GM12878 (cell line): ENCODE results near the gene CD58. TPM values are rescaled to one million over a fixed set of nuclear protein-coding genes. Genes with fewer than 3 reads are reported as not detected.
"Not testable (repeated sequence)": the region's sequence is repeated elsewhere in the genome, so short reads cannot be mapped to it uniquely, and the experiment has no call there.

Source experiments
- ATAC-seq: fragments of 200-7000 bp; cut with Tn5 transposase; 3 replicates; pipeline ENCODE4 v1.9.1; 2020; ENCODE audit warnings: mild to moderate bottlenecking, moderate library complexity
- BruUV-seq: library from RNA; stranded (reverse); fragments of 400-500 nt; replicated peaks from 2 replicates; lab custom pipeline; 2021; lab: Mats Ljungman, UMichigan
- CTCF ChIA-PET: fragments of 300-600 bp; sonication (Branson Sonifier 250); formaldehyde crosslinking; extraction: SDS; loops from one replicate; lab custom pipeline; 2021; ENCODE audit warnings: inconsistent platforms; lab: Yijun Ruan, JAX
- POLR2A ChIA-PET: fragments of 350-600 bp; formaldehyde crosslinking; extraction: SDS; loops from one replicate; lab custom pipeline; 2021; ENCODE audit warnings: inconsistent platforms; lab: Charles Lee
- RAD21 ChIA-PET: fragments of 300-600 bp; sonication (Branson Sonifier 250); formaldehyde crosslinking; loops from one replicate; lab custom pipeline; 2023; ENCODE audit warnings: antibody characterized with exemption; ENCODE audit not compliant: unreplicated experiment; lab: Charles Lee
- SMC1A ChIA-PET: fragments of 300-600 bp; sonication (Branson Sonifier 250); formaldehyde crosslinking; loops from one replicate; lab custom pipeline; 2023; ENCODE audit not compliant: unreplicated experiment, uncharacterized antibody; lab: Charles Lee
- DNase-seq: peaks from one replicate; pipeline ENCODE4 v3.0.0-alpha.2; 2011; ENCODE audit warnings: low read depth, low spot score
- FAIRE-seq: peaks from 3 replicates; lab custom pipeline; 2011; peaks lifted over from hg19 to GRCh38; lab: Jason Lieb, UNC
- H2AFZ ChIP-seq: 2 replicates; pipeline ENCODE4 v1.6.0; 2011; ENCODE audit warnings: low read depth, low read length, control low read depth; ENCODE audit not compliant: control insufficient read depth
- H3K27ac ChIP-seq: 2 replicates; pipeline ENCODE4 v1.5.1; 2011; ENCODE audit warnings: control low read depth; ENCODE audit not compliant: control insufficient read depth, insufficient read depth
- H3K27me3 ChIP-seq, 2 experiments: replicated peaks in 1 of 2; 2 replicates each; pipeline versions ENCODE4 v1.6.0 to v1.6.1; 2011; ENCODE audit warnings: low read length in 1 of 2; ENCODE audit not compliant: control insufficient read depth in 2 of 2, insufficient read depth in 2 of 2
- H3K36me3 ChIP-seq, 2 experiments: 2 replicates each; pipeline ENCODE4 v1.5.1; 2011; ENCODE audit warnings: low read length in 1 of 2; ENCODE audit not compliant: control insufficient read depth in 2 of 2, insufficient read depth in 2 of 2
- H3K4me1 ChIP-seq: 2 replicates; pipeline ENCODE4 v1.6.1; 2011; ENCODE audit warnings: mild to moderate bottlenecking, low read length, moderate library complexity, mixed read lengths; ENCODE audit not compliant: control insufficient read depth, insufficient read depth
- H3K4me2 ChIP-seq: 2 replicates; pipeline ENCODE4 v1.6.0; 2011; ENCODE audit warnings: control low read depth; ENCODE audit not compliant: control insufficient read depth, insufficient read depth
- H3K4me3 ChIP-seq: fragments of 200-600 bp; sonication (generic); 2 replicates; pipeline ENCODE4 v1.5.1; 2016
- H3K79me2 ChIP-seq: 2 replicates; pipeline ENCODE4 v1.6.0; 2011; ENCODE audit warnings: low read length; ENCODE audit not compliant: control insufficient read depth, insufficient read depth
- H3K9ac ChIP-seq: 2 replicates; pipeline ENCODE4 v1.8.0; 2011; ENCODE audit warnings: low read length, control low read depth, mixed read lengths; ENCODE audit not compliant: control insufficient read depth, insufficient read depth
- H3K9me3 ChIP-seq: replicated peaks from 3 replicates; pipeline ENCODE4 v1.5.1; 2011; ENCODE audit warnings: mild to moderate bottlenecking, low read length; ENCODE audit not compliant: control insufficient read depth, insufficient read depth
- H4K20me1 ChIP-seq: 2 replicates; pipeline ENCODE4 v1.6.0; 2011; ENCODE audit not compliant: control insufficient read depth, insufficient read depth
- BCLAF1 ChIP-seq: fragments of 450-650 bp; IDR thresholded peaks from 2 replicates; pipeline ENCODE4 v1.6.1; 2017; ENCODE audit warnings: antibody characterized with exemption, mild to moderate bottlenecking, moderate library complexity
- CHD2 ChIP-seq: IDR thresholded peaks from 2 replicates; pipeline ENCODE4 v1.6.1; 2011; ENCODE audit warnings: low read depth, low read length, improper control_type of control experiment, borderline replicate concordance
- EGR1 ChIP-seq, 2 experiments: IDR thresholded peaks; 1 replicate in 1 of 2; 2 replicates in 1 of 2; pipeline ENCODE4 v1.6.1; 2011 to 2012; ENCODE audit warnings: low read depth in 2 of 2, low read length in 2 of 2, borderline replicate concordance in 1 of 2, mild to moderate bottlenecking in 1 of 2, moderate library complexity in 1 of 2
- GATAD2B ChIP-seq: fragments of 450-650 bp; conservative IDR thresholded peaks from 2 replicates; pipeline ENCODE4 v1.6.1; 2017; ENCODE audit warnings: low read depth, mild to moderate bottlenecking, moderate library complexity
- MEF2B ChIP-seq: fragments of 450-650 bp; IDR thresholded peaks from 2 replicates; pipeline ENCODE4 v1.6.1; 2018; ENCODE audit warnings: mild to moderate bottlenecking, moderate library complexity; ENCODE audit not compliant: partially characterized antibody, poor library complexity, severe bottlenecking
- MTA2 ChIP-seq: fragments of 450-650 bp; IDR thresholded peaks from 2 replicates; pipeline ENCODE4 v1.6.1; 2016; ENCODE audit warnings: low read depth, mild to moderate bottlenecking, moderate library complexity
- SMARCA5 ChIP-seq: fragments of 450-650 bp; IDR thresholded peaks from 2 replicates; pipeline ENCODE4 v1.6.1; 2017; ENCODE audit warnings: mild to moderate bottlenecking
- SUZ12 ChIP-seq: fragments of 200-600 bp; sonication (generic); IDR thresholded peaks from one replicate; pipeline ENCODE4 v1.6.1; 2018; ENCODE audit warnings: antibody characterized with exemption, mild to moderate bottlenecking; ENCODE audit not compliant: unreplicated experiment
- ZNF384 ChIP-seq: IDR thresholded peaks from 2 replicates; pipeline ENCODE4 v1.6.1; 2012; ENCODE audit warnings: low read depth, mild to moderate bottlenecking, low read length, improper control_type of control experiment, borderline replicate concordance
- WGBS: methylation state at CpG from one replicate; pipeline ENCODE4 v1.1.6; 2016; ENCODE audit warnings: low lambda C conversion rate; ENCODE audit not compliant: insufficient replicate concordance, insufficient coverage; ENCODE audit errors: missing lambda C conversion rate; 5-methylcytosine and 5-hydroxymethylcytosine counted together
- in situ Hi-C: fragments of 300-500 bp; cut with MboI; formaldehyde crosslinking; loops from 9 replicates; pipeline ENCODE4 v1.14.3; 2018; ENCODE audit warnings: mixed read lengths
- intact Hi-C: fragments of 100-400 bp; cut with micrococcal nuclease; formaldehyde crosslinking; loops from one replicate; pipeline ENCODE4 v1.14.2; 2022; ENCODE audit not compliant: unreplicated experiment
- polyA plus RNA-seq, 11 experiments: library from polyadenylated mRNA; depleted of rRNA in 4 of 11; unstranded in 6 of 11; stranded (reverse) in 5 of 11; fragments of >200 nt; fragmentation: Nextera tagmentation in 4 of 11; fragmentation: Illumina TruSeq in 1 of 11; extraction: Ambion mirVana in 4 of 11; extraction: Trizol in 1 of 11; gene quantifications; 1 replicate in 1 of 11; 2 replicates in 10 of 11; pipeline versions ENCODE4 v1.2.1 to v1.2.3, GENCODE V29; 2011 to 2016; ENCODE audit warnings: inconsistent platforms in 2 of 11, missing spikeins in 2 of 11, low read depth in 1 of 11
- total RNA-seq, 4 experiments: library from RNA; depleted of rRNA in 3 of 4; stranded (reverse); fragments of >200 nt in 3 of 4; fragmentation: Illumina TruSeq in 1 of 4; extraction: Trizol in 1 of 4; gene quantifications; 2 replicates each; pipeline versions ENCODE4 v1.2.1 to v1.2.3, GENCODE V29; 2013 to 2021

CD58 gene
- total and polyA plus RNA-seq, 10 of the 15 experiments (the other 5 are each of a cell fraction or from before 2014, with no cell fraction given), result 70.4 to 252 (median 129) TPM

DNA sequence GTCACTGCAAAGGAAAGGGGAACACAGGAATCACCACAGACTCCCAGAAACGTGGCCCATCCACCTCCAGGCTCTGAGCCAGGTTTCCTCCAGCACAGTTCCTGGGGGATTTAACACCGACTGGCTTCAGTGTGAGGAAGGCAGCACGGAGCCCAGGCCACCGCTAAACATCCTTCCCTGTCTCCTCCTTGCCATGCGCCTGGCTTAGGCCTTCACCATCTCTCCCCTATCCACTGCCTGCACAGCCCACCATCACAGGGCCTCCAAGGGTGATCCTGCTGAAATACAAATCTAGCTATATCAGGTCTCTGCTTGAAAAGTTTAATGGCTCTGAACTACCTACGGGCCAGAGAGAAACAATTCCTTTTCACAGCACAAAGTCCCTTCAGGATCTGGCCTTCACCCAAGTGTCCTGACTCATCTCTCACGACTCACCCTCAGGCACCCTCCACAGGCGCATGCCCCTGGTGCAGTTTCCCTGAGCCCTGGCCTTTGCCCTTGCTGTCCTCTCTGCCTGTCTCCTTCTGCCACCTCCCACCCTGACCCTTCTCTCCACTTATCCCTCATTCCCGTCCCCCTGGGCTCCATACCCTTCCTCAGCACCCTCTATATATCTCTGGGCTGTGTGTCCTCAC is 18.4 kb upstream of the CD58 start:
- BruUV-seq, H3K27me3 ChIP-seq, H3K79me2 ChIP-seq, POLR2A ChIA-PET, H3K4me3 ChIP-seq, H4K20me1 ChIP-seq, FAIRE-seq, SMC1A ChIA-PET, RAD21 ChIA-PET, H3K4me2 ChIP-seq, H3K9ac ChIP-seq, intact Hi-C loops, DNase-seq, in situ Hi-C loops, H2AFZ ChIP-seq, H3K9me3 ChIP-seq, H3K36me3 ChIP-seq, H3K27ac ChIP-seq, ATAC-seq: not testable (repeated sequence)
- CTCF ChIA-PET, result interaction anchor here (1.0 kb wide), 1 partner anchor 15 kb away, joined by 3 read pairs; no protein-coding TSS in a partner anchor
- WGBS, result 53% methylated on average over 9 of the region's 9 CpGs
- peaks cover 21% of the 10 kb centered on the region for H3K4me1 ChIP-seq

GRCh38 chr1:116587501-116588227 is 16.8 kb upstream of the CD58 start:
- Histone ChIP-seq H3K9ac (no peak overlapping the region), H3K27ac (peak overlapping the region; percentile 13; the same call in 1 of the 2 replicates), H3K27me3 (no peaks in the 10 kb centered on the region), H3K4me2 (no peak overlapping the region), H3K79me2 (no peaks in the 10 kb centered on the region), H4K20me1 (no peaks in the 10 kb centered on the region), H3K36me3 (no peaks in the 10 kb centered on the region), H3K4me1 (peaks cover 21% of the 10 kb centered on the region), H2AFZ (no peak overlapping the region), H3K9me3 (no peaks in the 10 kb centered on the region), H3K4me3 (no peak overlapping the region)
- RAD21 ChIA-PET, result interaction anchor here (1.9 kb wide), 2 partner anchors 9 to 13 kb away, joined by 11 to 13 read pairs; no protein-coding TSS in a partner anchor
- BruUV-seq, result no TSS peak
- peak; percentile 83 for FAIRE-seq
- POLR2A ChIA-PET, result interaction anchor here (0.6 to 1.9 kb wide), 2 partner anchors 8 to 472 kb away, joined by 3 to 7 read pairs; partner anchors contain the start of gene TTF2
- SMC1A ChIA-PET, result interaction anchor here (0.8 to 5.9 kb wide), 5 partner anchors 8 to 86 kb away, joined by 3 to 38 read pairs (median 6); no protein-coding TSS in a partner anchor
- in situ Hi-C loops, result no loop called here
- 0 out of 3 replicates have a peak, but pooled peaks have one; percentile 8 for ATAC-seq
- intact Hi-C loops, result no loop called here
- TF ChIP-seq SUZ12, result no peak
- TF ChIP-seq SMARCA5, result no peak; the same call in 1 of the 2 replicates
- TF ChIP-seq MTA2, result no peak
- TF ChIP-seq EGR1 (IDR thresholded peaks at IDR 0.05; ENCODE audit: borderline replicate concordance in 1 of 2, low read depth in 2 of 2, low read length in 2 of 2), result no peak
- no peak for TF ChIP-seq ZNF384
- TF ChIP-seq BCLAF1, result no peak
- TF ChIP-seq GATAD2B, result no peak
- no peak for TF ChIP-seq MEF2B
- no peak for TF ChIP-seq CHD2
- DNase-seq, result no peak
- WGBS, result 78% methylated on average over 5 of the region's 5 CpGs
- CTCF ChIA-PET, result interaction anchor here (1.5 to 6.1 kb wide), 5 partner anchors 8 to 541 kb away, joined by 4 to 48 read pairs (median 12); no protein-coding TSS in a partner anchor
